Gastrocnemius medialis (tissue), 4 donors: ENCODE measurements around the gene CTIF.

Experiments used
- POLR2A ChIP-seq, 2 donors: fragments of 450-650 bp; IDR thresholded peaks; one replicate each; pipeline ENCODE4 v1.6.1; 2017; ENCODE audit warnings: antibody characterized with exemption in 2 of 2, mild to moderate bottlenecking in 2 of 2, moderate library complexity in 2 of 2
- TF ChIP-seq, protein P1 (sequence below), 5 experiments: fragments of 450-650 bp in 3 of 5; fragments of 200-600 bp in 2 of 5; sonication (generic) in 2 of 5; IDR thresholded peaks in 4 of 5; conservative IDR thresholded peaks in 1 of 5; 1 replicate in 4 of 5; 2 replicates in 1 of 5; pipeline ENCODE4 v1.5.1; 2016 to 2019; ENCODE audit warnings: antibody characterized with exemption in 5 of 5, mild to moderate bottlenecking in 3 of 5, moderate library complexity in 3 of 5

DNA sequence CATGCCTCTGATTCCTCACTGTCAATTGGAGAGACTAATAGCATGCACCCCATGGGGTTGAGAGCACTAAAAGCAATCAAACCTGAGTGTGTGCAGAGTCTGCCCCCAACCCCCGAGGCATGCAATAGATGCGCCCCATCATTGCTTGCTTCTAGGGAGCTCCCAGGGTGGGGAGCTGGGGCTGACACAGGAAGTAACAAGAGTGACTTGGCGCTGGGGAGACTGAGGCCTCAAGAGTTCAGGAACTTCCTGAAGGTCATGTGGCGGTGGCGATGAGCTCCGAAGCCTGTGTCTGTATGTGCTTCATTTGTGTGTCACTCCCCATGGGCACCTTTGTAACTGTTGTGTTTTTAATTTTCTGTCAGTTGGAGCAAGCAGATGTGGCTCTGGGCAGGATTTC, 61.2 kb downstream of the CTIF start:
- TF ChIP-seq, protein P1, sequence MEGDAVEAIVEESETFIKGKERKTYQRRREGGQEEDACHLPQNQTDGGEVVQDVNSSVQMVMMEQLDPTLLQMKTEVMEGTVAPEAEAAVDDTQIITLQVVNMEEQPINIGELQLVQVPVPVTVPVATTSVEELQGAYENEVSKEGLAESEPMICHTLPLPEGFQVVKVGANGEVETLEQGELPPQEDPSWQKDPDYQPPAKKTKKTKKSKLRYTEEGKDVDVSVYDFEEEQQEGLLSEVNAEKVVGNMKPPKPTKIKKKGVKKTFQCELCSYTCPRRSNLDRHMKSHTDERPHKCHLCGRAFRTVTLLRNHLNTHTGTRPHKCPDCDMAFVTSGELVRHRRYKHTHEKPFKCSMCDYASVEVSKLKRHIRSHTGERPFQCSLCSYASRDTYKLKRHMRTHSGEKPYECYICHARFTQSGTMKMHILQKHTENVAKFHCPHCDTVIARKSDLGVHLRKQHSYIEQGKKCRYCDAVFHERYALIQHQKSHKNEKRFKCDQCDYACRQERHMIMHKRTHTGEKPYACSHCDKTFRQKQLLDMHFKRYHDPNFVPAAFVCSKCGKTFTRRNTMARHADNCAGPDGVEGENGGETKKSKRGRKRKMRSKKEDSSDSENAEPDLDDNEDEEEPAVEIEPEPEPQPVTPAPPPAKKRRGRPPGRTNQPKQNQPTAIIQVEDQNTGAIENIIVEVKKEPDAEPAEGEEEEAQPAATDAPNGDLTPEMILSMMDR (IDR thresholded peaks at IDR 0.05 in 4 of 5, conservative IDR thresholded peaks at IDR 0.05 in 1 of 5) = no peak
- TF ChIP-seq POLR2A (IDR thresholded peaks at IDR 0.05) = no peak
